Measurements from ENCODE around the gene ZNF608.

Gene ZNF608

GRCh38 chr5:124752854-124753720 is 6.6 kb upstream of the ZNF608 start:
- no peak for DNase-seq (ENCODE audit: low read depth)

DNA sequence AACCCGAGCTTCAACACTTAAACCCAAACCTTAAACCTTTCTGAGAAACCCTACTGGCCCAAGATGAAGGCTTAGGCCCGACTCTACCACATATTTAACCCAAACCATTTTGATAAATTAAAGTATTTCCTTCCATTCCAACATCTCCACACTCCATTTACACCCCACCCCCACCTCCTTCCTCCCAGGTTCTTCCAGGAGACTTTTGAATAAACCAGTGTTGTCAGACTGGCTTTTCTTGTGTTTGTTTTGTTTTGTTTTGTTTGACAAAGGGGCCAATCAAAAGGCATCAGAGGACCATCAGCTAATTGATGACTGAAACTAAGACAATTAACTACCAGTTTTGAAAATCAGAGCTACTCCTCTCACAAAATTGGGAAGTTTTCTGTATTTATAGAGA is 4.6 kb upstream of the ZNF608 start:
- no peak for DNase-seq (ENCODE audit: low read depth)

- DNase-seq (ENCODE audit: low read depth), result no peak
Observed at GRCh38 chr5:124748687-124749594, 2.5 kb upstream of the ZNF608 start.

GRCh38 chr5:124747791-124748686 is 1.6 kb upstream of the ZNF608 start:
- no peak for DNase-seq (ENCODE audit: low read depth)

- DNase-seq (ENCODE audit: low read depth), result no peak
Observed at GRCh38 chr5:124746916-124747790, 714 bp upstream of the ZNF608 start.

GRCh38 chr5:124745007-124745927 is 1.2 kb downstream of the ZNF608 start:
- DNase-seq (ENCODE audit: low read depth), result no peak

GRCh38 chr5:124744170-124744971 is 2.1 kb downstream of the ZNF608 start:
- DNase-seq (ENCODE audit: low read depth), result no peak

DNA sequence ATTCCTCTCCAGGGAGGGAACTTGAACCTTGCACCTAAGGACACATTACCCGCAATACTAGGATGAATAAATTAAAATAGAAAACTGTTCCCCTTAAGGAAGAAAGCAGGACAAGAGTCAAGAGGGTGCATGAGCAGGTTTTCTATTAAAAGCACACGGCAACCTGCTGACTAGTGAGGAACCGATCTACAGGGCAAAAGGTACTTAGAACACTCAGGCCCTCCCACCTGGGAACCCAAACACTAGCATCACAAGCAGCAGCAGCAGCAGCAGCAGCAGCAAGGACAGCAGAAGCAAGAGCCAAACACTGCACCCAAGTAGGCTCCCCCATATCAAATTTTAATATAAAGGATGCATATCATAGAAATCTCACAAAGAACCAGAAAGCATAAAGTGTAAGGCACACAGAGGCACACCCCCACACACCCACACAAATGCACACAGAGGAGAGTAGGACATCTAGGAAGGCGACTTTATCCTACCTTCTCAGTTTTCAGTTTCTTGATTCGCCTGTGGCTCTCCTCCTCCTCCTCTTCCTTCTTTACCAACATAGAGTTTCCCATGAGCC is 2.8 kb downstream of the ZNF608 start:
- no peak for DNase-seq (ENCODE audit: low read depth)

DNA sequence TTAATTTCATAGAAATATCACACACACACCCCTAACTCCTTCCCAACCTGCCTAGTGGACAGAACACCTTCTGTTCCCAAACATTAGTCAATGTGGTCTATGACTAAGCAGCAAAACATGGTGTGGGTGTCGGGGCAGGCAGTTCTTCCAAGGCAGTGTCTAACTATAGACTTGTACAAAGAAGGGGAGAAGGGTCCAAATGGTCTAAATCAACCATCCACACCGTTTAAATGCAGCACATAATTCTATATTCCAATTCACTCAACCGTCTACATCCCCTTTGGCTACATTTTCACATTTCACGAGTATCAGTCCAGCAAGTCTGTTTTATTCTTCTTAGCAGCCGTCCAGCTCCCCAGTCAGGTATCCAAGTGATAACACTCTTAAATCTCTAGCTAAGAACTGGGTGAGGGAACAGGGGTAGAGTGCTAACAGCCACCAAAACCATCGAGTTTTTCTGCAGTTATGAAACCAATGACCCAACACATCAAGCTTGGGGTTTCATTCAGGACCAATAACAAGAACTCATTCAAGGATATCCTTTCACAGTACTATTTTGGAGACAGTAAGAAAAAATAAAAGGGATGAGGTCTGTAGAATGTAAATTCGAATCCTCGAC is 3.3 kb downstream of the ZNF608 start:
- DNase-seq (ENCODE audit: low read depth), result no peak

DNA sequence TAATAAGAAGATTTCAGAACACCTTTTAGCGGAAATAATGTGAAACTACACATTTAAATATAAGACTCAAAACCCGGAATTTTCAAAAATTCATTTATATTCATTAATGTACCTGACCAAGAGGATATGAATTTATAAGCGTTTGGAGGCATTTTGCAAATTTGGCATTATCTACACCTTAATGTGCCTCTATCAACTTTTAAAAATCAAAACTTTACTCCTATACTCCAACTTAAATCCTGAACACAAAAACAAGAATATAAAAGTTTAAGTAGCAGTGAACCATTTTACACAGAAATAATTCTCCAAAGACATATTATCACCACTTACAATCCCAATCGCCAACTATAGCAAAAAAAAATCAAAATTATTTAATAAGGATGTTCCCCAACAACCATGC is 3.9 kb downstream of the ZNF608 start:
- DNase-seq (ENCODE audit: low read depth), result no peak

GRCh38 chr5:124741711-124742496 is 4.5 kb downstream of the ZNF608 start:
- peak; percentile 84 for DNase-seq (ENCODE audit: low read depth)

GRCh38 chr5:124740991-124741583 is 5.4 kb downstream of the ZNF608 start:
- peak; percentile 93 for DNase-seq (ENCODE audit: low read depth)

DNA sequence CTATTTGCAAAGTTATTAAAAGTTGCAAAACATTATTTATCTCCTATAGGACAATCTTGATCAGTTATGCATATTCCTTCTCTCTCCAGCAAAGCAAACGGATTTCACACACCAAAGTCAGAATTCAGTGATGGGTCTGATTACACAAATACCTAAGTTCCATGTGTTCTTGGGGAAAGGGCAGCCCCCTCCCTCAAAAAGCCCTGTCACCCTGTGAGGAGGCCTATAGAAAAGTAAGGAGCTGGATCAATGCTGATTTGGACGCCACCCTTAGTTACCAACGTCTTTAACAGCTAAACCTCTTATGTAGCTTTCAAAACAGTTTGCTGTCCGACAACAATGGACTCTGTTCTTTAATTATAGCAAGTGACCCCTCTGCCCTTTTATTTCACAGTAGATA is 6.4 kb downstream of the ZNF608 start:
- DNase-seq (ENCODE audit: low read depth), result no peak

GRCh38 chr5:124739634-124740025 is 6.8 kb downstream of the ZNF608 start:
- no peak for DNase-seq (ENCODE audit: low read depth)

- no peak for DNase-seq (ENCODE audit: low read depth)
Observed at GRCh38 chr5:124738681-124739633, 7.5 kb downstream of the ZNF608 start.

GRCh38 chr5:124737651-124738050 is 8.8 kb downstream of the ZNF608 start:
- DNase-seq (ENCODE audit: low read depth), result no peak

All from GM04503 (cell line).